Hematopoietic multipotent progenitor cell treated with erythropoietin and hydrocortisone succinate and interleukin-3 and kit ligand, for 6 days (in vitro differentiated cells): ENCODE results near the gene ZNF385D.

ENCODE experiments used
- DNase-seq: peaks from one replicate; pipeline ENCODE4 v3.0.0-alpha.2; 2015

ZNF385D gene, protein sequence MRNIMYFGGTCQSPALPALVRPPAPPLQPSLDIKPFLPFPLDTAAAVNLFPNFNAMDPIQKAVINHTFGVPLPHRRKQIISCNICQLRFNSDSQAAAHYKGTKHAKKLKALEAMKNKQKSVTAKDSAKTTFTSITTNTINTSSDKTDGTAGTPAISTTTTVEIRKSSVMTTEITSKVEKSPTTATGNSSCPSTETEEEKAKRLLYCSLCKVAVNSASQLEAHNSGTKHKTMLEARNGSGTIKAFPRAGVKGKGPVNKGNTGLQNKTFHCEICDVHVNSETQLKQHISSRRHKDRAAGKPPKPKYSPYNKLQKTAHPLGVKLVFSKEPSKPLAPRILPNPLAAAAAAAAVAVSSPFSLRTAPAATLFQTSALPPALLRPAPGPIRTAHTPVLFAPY

DNA sequence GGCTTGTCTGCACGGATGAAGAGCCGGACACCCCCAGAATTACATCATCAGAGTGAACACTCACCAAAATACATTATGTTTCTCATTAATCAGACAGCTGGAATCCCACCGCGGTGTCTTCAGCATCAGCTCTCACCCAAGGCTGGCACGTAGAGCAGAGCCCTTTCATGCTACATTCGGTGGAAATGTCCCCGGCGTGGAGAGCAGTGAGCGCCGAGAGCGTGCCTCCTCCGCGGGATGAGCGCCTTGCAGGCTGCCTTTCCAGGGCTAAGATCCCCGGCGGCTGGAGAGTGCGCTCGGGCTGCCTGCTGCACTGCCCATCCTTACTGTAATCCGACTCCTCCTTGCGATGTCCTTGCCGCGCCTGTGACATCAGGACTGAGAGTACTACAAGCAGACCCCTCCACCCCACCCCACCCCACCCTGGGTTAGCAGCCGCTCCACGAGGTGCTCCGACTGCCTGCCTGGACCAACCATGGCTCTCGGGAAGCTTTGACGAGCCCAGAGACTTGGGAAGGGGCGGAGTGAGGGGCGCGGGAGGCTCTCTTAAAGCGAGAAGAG lies at the start of gene ZNF385D:
Gene ZNF385D (minus strand): TSS at position 380 of the 561 bp plus-strand sequence. CDS start 294 bp downstream, at position 86.
- DNase-seq, result no peak

DNA sequence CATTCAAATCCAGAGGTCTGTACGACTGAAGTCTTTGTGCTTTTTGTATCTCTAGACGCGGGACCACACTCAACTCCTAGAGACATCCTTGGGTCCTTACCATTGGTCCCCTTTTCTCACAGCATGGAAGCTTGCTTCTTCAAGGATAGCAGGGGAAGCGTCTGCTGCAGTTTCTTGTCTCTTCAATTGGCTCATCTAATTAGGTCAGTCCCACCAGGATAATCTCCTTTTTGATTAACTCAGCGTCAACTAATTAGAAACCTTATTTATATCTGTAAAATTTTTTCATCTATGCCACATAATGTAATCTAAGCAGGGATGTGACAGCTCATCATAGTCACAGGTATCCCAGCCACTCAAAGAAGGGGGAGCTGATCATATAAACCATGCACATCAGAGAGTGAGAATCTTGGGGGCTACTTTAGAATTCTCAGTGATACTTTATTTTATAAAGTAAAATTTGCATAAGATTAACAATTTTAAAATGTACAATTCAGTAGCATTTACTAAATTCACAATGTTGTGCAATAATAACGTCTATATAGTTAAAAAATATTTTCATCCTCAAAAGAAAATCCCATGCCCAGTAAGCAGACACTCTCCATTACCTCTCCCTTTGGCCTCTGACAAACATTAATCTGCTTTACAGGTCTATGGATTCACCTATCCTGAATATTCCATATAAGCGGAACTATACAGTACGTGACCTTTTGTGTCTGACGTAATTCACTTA lies 47.5 kb upstream of the ZNF385D start:
- DNase-seq, result no peak

DNA sequence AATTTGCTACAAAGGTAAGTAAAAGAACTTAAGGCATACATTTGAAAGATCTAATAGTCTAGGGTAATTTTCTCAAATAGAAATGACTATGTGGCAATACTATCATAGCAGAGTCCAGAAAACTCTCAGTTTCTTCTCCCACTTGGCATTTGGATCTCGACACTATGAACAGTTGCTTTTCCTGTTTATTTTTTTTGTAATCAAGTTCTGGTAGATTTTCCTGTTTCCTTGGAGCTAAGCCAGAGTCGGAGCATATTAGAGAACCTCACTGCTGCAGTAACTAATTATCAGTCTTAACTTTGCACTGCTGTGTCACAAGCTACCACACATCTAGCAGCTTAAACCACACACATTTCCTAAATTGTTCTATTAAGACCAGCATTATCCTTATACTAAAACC lies 44.9 kb upstream of the ZNF385D start:
- DNase-seq, result no peak

DNA sequence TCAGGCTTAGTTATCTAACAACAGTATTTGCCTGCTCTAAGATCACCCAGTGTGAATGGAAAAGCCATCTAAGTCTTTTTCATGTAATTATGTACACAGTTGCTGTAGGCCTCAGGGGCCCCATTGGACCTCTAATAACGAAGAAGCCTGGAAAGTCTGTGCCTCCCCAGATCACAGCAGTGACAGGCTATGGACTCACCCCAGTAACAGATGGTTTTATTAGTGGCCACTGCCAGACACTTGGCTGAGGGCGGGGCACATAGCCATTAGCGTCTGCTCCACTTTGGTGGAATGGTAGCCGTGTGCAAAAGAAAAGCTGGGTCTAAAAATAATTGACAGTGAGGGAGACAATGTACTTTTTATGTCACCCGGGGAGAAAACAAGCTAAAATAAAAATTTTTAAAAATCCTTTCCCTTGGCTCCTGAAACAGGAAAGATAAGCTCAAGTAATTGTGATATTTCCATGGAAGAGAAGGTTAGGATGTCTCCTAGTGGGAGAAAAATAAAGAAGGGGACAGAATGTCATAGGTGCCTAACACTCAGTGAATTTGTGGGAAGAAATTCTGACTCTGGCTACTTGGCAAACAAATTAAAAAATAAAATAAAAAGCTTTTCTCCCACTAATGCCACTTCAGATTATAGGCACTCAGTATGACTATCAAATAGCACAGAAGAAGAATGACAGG lies 44.3 kb upstream of the ZNF385D start:
- DNase-seq, result no peak

GRCh38 chr3:21794291-21794690 lies 43.3 kb upstream of the ZNF385D start:
- DNase-seq, result no peak

- no peak for DNase-seq
Measured at GRCh38 chr3:21792176-21792575, 41.2 kb upstream of the ZNF385D start.

DNA sequence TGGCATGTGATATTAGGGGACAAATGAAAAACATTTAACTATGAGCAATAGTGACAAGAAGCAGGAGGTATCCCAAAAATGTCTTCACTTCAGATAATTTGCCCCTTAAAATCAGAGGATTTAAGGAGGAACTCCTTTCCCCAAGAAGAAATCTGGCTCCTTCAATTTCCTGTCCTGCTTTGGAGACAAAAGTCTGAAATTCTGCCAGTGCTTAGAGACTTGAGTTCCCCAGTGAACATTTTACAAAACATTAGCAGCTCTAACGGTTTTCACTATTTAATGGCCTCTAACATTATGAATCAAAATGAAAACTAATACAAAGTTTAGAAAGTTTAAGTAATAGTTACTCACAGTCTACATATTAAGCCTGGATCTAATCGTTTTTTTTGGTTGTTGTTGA lies 40.3 kb upstream of the ZNF385D start:
- no peak for DNase-seq

DNA sequence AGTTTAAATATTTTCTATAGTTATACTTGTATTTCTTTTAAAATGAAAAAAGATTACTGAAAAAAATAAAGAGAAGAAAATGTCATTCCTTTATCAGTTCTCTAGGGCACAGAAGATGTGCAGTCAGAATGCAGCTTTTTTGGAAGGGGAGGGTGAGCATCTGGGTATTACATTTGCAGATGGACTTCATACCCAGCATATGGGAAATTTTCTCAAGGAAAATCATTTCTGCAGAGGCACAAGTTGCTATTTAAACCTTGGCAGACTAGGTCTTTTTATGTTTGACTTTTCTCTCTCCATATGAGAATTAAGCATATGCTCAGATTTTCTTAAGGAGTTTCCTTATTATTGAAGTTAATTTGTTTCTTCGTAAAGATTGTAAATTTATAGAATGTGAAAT lies 39.5 kb upstream of the ZNF385D start:
- no peak for DNase-seq

- peak; percentile 3 for DNase-seq
Measured at GRCh38 chr3:21789730-21790129, 38.7 kb upstream of the ZNF385D start.

DNA sequence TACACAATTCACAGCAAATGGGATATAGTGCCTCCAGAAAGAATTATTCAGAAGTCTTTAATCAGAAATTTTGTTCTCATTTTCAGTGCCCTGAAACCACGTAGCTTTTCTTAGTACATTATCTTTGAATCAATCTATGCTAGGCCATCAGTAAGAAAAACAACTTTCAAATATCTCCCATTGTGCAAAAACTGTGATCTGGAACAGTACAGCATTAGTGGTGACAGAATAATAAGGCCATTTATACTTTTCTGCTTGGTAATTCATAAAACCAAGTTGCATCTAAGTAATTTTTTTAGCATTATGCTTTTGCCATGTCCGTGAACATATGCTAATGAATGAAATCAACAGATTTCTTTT lies 35.4 kb upstream of the ZNF385D start:
- no peak for DNase-seq

- no peak for DNase-seq
Measured at GRCh38 chr3:21785765-21786437, 34.9 kb upstream of the ZNF385D start.

- DNase-seq, result peak; percentile 72
Measured at GRCh38 chr3:21783839-21784238, 32.8 kb upstream of the ZNF385D start.

GRCh38 chr3:21781355-21781754 lies 30.3 kb upstream of the ZNF385D start:
- no peak for DNase-seq

- no peak for DNase-seq
Measured at GRCh38 chr3:21779909-21780308, 28.9 kb upstream of the ZNF385D start.

GRCh38 chr3:21778715-21779114 lies 27.7 kb upstream of the ZNF385D start:
- DNase-seq, result no peak

DNA sequence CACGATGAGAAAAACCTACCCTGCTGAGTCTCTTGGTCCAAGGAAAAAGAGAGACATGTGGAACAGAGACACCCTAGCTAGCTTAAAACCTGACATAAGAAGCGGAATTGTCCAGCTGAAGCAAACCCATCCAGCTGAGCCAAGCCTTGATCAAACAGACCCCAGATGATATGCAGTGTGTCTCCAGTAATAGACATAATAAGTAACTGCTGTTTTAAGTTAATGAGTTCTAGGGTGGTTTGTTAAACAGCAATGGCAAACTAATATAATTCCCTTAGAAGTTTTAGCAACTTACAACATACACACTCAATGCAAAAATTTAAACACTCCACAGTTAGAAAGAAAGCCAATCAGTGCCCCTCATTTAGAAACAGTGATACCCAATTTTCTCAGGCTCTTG lies 26.8 kb upstream of the ZNF385D start:
- no peak for DNase-seq

DNA sequence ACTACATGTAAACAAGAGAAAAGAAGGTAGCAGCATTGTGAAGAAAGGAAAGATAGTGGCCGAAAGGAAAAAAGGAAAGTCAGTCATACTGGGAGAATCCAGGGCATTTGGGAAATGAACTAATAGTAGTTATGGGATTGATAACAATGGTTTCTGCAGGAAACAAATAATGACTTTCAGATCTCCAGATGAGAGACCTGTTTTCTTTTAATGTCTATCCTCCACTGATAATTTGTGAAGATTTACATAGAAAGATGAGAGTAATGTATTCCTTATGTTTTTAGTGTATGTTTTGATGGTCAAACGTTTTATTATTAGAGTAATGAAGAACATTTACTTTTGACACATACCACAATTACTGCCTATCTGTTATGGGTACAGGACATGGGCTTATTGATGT lies 15.0 kb upstream of the ZNF385D start:
- DNase-seq, result no peak

DNA sequence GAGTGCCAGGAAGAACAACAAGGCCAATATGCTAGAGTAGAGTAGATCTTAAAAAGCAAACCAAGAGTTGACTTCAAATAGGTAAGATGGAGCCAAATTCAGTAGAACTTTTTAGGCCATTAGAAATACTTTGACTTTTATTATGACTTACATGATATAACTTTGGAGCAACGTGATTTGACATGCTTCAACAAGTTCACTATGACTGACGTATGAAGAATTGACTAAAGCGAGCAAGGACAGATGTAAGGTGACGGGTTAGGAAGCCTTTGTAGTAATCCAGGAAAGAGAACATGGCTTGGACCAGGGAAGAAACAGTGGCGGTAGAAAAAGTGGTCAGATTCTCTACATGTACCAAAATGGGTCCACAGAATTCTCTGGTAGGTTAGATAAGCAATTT lies 4.9 kb upstream of the ZNF385D start:
- no peak for DNase-seq

DNA sequence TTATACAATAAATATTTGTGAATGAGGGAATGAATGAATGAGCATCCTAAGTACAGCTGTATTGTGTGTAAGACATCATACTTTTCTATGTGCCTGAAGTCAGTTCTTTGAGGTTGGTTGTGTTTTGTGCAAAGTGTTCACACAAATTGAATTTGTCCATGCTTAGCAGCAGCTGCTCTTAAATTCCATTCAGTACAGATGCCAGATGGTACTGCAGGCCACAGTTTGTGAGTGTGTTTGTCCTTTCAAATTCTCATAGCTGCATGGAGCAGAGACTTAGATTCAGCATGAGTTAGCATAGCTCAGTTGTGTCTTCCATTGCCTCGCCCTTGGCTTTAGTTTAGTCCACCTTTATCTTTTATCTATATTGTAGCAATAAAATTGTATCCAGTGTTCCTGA lies 3.8 kb upstream of the ZNF385D start:
- no peak for DNase-seq

- DNase-seq, result peak; percentile 66
Measured at GRCh38 chr3:21752749-21753347, 1.8 kb upstream of the ZNF385D start.

- DNase-seq, result no peak
Measured at GRCh38 chr3:21751886-21752285, 876 bp upstream of the ZNF385D start.

GRCh38 chr3:21750080-21750696 lies 822 bp downstream of the ZNF385D start:
- no peak for DNase-seq
